ENCODE results near the gene PNMA1.

- TF ChIP-seq, protein P1, sequence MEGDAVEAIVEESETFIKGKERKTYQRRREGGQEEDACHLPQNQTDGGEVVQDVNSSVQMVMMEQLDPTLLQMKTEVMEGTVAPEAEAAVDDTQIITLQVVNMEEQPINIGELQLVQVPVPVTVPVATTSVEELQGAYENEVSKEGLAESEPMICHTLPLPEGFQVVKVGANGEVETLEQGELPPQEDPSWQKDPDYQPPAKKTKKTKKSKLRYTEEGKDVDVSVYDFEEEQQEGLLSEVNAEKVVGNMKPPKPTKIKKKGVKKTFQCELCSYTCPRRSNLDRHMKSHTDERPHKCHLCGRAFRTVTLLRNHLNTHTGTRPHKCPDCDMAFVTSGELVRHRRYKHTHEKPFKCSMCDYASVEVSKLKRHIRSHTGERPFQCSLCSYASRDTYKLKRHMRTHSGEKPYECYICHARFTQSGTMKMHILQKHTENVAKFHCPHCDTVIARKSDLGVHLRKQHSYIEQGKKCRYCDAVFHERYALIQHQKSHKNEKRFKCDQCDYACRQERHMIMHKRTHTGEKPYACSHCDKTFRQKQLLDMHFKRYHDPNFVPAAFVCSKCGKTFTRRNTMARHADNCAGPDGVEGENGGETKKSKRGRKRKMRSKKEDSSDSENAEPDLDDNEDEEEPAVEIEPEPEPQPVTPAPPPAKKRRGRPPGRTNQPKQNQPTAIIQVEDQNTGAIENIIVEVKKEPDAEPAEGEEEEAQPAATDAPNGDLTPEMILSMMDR (IDR thresholded peaks at IDR 0.05), result no peak
- TF ChIP-seq POLR2A (IDR thresholded peaks at IDR 0.05), result peak; percentile 1
These were observed 27.2 kb upstream of the PNMA1 start for GRCh38 chr14:73741386-73741875.

Data from right lobe of liver (tissue), 4 donors.